Measurements from ENCODE around the gene SPINK4. TPM values are rescaled to one million over a fixed set of nuclear protein-coding genes. Genes with fewer than 3 reads are reported as not detected.

SPINK4 gene
- total RNA-seq, 1 donor from 2014 or later, result not detected

GRCh38 chr9:33285502-33285901 is 45.5 kb downstream of the SPINK4 start:
- no peak overlapping the region for H3K4me3 ChIP-seq (ENCODE audit: low read depth, low read length)
- TF ChIP-seq CTCF (IDR thresholded peaks at IDR 0.05; ENCODE audit: insufficient read depth, low read length, poor library complexity, severe bottlenecking), result no peak
- no peak for DNase-seq (ENCODE audit: low read depth)
- no peaks in the 10 kb centered on the region for H3K27me3 ChIP-seq (ENCODE audit: control insufficient read depth, insufficient read depth, low read length)
- no peaks in the 10 kb centered on the region for H3K36me3 ChIP-seq (ENCODE audit: control insufficient read depth, insufficient read depth, low read length)

GRCh38 chr9:33287087-33287490 is 47.1 kb downstream of the SPINK4 start:
- TF ChIP-seq CTCF (IDR thresholded peaks at IDR 0.05; ENCODE audit: insufficient read depth, low read length, poor library complexity, severe bottlenecking), result peak; percentile 80
- Histone ChIP-seq H3K4me3 (ENCODE audit: low read depth, low read length) (no peak overlapping the region), H3K36me3 (ENCODE audit: control insufficient read depth, insufficient read depth, low read length) (no peaks in the 10 kb centered on the region), H3K27me3 (ENCODE audit: control insufficient read depth, insufficient read depth, low read length) (no peaks in the 10 kb centered on the region)
- no peak for DNase-seq (ENCODE audit: low read depth)

- H3K4me3 ChIP-seq (ENCODE audit: low read depth, low read length), result no peak overlapping the region
- no peaks in the 10 kb centered on the region for H3K27me3 ChIP-seq (ENCODE audit: control insufficient read depth, insufficient read depth, low read length)
- no peak for DNase-seq (ENCODE audit: low read depth)
- H3K36me3 ChIP-seq (ENCODE audit: control insufficient read depth, insufficient read depth, low read length), result no peaks in the 10 kb centered on the region
- TF ChIP-seq CTCF (IDR thresholded peaks at IDR 0.05; ENCODE audit: insufficient read depth, low read length, poor library complexity, severe bottlenecking), result no peak
Observed at GRCh38 chr9:33288235-33288634, 48.3 kb downstream of the SPINK4 start.

- peak overlapping the region; percentile 63 for H3K4me3 ChIP-seq (ENCODE audit: low read depth, low read length)
Observed at GRCh38 chr9:33288828-33289483, 49.0 kb downstream of the SPINK4 start.

GRCh38 chr9:33289496-33289895 is 49.5 kb downstream of the SPINK4 start:
- H3K4me3 ChIP-seq (ENCODE audit: low read depth, low read length), result peak overlapping the region; percentile 63
- no peak for DNase-seq (ENCODE audit: low read depth)
- no peak for TF ChIP-seq CTCF (IDR thresholded peaks at IDR 0.05; ENCODE audit: insufficient read depth, low read length, poor library complexity, severe bottlenecking)
- no peaks in the 10 kb centered on the region for H3K36me3 ChIP-seq (ENCODE audit: control insufficient read depth, insufficient read depth, low read length)
- no peaks in the 10 kb centered on the region for H3K27me3 ChIP-seq (ENCODE audit: control insufficient read depth, insufficient read depth, low read length)

More at GRCh38 chr9:33288828-33289483, 49.0 kb downstream of the SPINK4 start:
- TF ChIP-seq CTCF (IDR thresholded peaks at IDR 0.05; ENCODE audit: insufficient read depth, low read length, poor library complexity, severe bottlenecking), result no peak
- DNase-seq (ENCODE audit: low read depth), result no peak
- H3K36me3 ChIP-seq (ENCODE audit: control insufficient read depth, insufficient read depth, low read length), result no peaks in the 10 kb centered on the region
- no peaks in the 10 kb centered on the region for H3K27me3 ChIP-seq (ENCODE audit: control insufficient read depth, insufficient read depth, low read length)

GRCh38 chr9:33289936-33290246 is 49.9 kb downstream of the SPINK4 start:
- no peak for DNase-seq (ENCODE audit: low read depth)
- Histone ChIP-seq H3K36me3 (ENCODE audit: control insufficient read depth, insufficient read depth, low read length) (no peaks in the 10 kb centered on the region), H3K27me3 (ENCODE audit: control insufficient read depth, insufficient read depth, low read length) (no peaks in the 10 kb centered on the region), H3K4me3 (ENCODE audit: low read depth, low read length) (peak overlapping the region; percentile 63)
- no peak for TF ChIP-seq CTCF (IDR thresholded peaks at IDR 0.05; ENCODE audit: insufficient read depth, low read length, poor library complexity, severe bottlenecking)
